IPS DF 4.7 (cell line): Measurements from ENCODE around the gene SLIT3.
"Not testable (repeated sequence)": the region's sequence is repeated elsewhere in the genome, so short reads cannot be mapped to it uniquely, and the experiment has no call there.

ENCODE experiments used
- DNase-seq: peaks from one replicate; pipeline ENCODE4 v3.0.0-alpha.2; 2013; ENCODE audit warnings: low spot score; ENCODE audit errors: extremely low read depth

Gene SLIT3

DNA sequence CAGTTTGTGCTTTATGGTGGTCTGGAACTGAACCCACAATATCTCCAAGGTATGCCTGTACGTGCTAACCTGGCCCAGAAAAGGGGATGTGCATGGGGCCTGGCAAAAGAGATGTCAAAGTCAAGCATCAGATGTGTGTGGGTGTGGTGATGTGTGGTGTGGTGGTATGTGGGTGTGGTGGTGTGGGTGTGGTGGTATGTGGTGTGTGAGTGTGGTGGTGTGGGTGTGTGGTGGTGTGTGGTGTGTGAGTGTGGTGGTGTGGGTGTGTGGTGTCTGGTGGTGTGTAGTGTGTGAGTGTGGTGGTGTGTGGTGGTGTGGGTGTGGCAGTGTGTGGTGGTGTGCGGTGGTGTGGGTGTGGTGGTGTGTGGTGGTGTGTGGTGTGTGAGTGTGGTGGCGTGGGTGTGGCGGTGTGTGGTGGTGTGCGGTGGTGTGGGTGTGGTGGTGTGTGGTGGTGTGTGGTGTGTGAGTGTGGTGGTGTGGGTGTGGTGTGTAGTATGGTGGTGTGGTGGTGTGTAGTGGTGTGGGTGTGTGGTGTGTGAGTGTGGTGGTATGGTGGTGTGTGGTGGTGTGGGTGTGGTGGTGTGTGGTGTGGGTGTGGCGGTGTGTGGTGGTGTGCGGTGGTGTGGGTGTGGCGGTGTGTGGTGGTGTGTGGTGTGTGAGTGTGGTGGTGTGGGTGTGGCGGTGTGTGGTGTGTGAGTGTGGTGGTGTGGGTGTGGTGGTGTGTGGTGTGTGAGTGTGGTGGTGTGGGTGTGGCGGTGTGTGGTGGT is 554.6 kb downstream of the SLIT3 start:
- not testable (repeated sequence) for DNase-seq

- no peak for DNase-seq
These were observed 557.3 kb downstream of the SLIT3 start for GRCh38 chr5:168743617-168744016.

DNA sequence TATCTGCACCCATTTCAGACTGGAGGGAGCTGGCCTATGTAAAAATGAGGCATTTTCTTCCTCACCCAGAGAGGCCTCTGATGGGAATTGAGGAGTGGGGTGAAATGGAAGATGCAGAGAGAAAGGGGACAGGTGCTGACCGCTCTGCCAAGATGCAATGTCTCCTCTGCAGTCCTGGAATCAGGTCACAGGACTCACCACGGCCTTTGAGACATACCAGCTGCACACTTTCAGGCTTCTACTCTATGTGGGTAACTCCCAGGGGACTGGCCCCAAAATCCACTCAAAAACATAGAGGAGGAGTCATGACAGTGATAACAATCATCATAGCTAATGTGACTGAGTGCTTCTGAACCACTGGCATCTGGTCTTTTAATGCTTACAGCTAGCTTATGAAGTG is 558.6 kb downstream of the SLIT3 start:
- not testable (repeated sequence) for DNase-seq

GRCh38 chr5:168740811-168741213 is 560.1 kb downstream of the SLIT3 start:
- no peak for DNase-seq

DNA sequence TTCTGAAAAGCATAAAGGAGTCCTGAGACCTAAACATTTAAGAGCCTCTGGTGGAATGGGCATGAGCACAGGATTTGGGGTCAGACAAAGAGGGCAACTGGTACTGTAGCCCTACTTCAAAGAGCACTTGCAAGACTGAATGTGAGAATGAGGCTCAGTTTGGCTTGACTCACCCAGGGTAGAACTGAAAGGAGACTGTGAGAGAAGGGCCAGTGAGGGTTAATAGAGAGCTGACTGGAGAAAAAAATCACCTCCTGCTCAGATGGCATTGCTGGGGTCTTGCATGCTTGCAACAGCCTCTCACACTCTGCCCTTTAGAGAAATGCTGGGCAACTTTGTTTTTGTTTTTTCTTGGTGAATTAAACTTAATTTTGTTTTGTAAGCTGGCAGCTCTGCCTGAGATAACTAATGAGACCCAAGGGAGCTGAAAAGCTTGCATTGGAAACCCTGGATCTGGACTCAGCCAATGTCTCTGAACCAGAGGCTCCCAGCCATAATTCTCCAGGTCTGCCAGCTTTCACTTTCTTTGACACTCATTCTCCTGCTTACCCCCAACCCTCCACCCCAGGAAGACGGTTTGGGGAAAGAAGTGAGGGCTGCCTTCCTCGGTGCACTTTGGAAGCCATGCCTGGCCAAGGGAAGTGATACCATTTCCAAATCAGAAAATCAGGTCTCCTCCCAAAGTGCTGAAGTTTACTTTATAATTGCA is 560.7 kb downstream of the SLIT3 start:
- DNase-seq: no peak

GRCh38 chr5:168737066-168737465 is 563.9 kb downstream of the SLIT3 start:
- DNase-seq: no peak

DNA sequence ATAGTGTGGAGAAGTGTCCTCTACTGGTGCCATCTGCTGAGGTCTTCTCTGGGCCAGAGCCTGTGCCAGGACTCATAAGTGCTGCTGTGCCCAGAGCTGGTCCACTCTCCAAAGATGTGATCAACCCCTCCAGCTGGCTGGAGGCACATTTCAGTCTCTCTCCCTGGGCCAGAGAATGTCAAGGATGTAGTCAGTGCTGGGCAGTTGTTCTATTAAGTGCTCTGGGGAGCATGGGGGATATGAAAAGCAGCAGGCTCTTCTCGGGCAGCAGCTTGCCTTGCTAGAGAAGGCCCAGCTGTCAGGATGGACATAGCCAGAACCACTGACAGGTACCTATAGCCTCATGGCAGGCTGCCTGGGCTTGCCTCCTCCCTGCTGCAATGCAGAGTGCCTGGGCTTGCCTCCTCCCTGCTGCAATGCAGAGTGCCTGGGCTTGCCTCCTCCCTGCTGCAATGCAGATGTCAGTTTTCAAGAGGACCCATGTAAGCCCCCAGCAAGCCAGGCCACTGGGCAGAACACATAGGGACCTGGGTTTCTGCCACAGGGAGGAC is 564.6 kb downstream of the SLIT3 start:
- DNase-seq: no peak

GRCh38 chr5:168734620-168735300 is 566.2 kb downstream of the SLIT3 start:
- no peak for DNase-seq

- DNase-seq: no peak
These were observed 566.8 kb downstream of the SLIT3 start for GRCh38 chr5:168734119-168734518.

DNA sequence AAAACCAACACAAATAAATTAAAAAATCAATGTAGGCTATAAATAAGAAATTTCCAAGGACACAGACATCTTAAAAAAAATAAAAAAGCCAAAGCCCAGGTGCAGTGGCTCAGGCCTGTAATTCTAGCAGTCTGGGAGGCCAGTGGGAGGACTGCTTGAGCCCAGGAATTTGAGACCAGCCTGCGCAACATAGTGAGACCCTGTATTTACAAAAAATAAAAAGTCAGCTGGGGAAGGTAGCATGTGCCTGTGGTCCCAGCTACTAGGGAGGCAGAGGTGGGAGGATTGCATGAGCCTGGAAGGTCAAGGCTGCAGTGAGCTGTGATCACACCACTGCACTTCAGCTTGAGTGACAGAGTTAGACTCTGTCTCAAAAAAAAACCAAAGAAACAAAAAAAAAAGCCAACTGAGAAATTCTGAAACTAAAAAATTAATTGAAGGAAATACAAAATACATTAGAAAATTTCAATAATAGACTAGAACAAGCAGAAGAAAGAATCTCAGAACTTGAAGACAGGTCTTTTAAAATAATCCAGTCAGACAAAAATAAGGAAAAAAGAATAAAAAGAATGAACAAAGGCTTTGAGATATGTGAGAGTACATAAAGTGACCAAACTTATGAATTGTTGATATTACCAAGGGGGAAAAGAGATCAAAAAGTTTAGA is 572.3 kb downstream of the SLIT3 start:
- no peak for DNase-seq

DNA sequence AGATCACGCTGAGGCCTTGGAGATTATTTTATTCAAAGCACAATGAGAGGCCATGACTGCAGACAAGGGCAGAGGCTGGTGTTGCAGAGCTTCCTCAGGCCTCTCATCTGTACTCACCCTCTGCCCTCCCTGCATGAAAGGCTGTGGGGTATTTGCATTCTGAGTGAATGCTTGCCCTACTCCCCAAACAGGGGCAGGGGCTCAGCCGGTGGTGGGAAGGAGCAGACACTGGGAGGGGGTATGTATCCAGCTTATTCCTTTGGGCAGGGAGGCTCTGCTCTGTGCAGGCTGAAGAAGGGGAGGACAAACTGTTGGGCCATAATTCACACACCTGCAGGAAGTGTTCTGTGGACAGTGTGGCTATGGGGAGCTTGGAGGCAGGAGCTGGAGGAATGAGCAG is 573.4 kb downstream of the SLIT3 start:
- DNase-seq: no peak

DNA sequence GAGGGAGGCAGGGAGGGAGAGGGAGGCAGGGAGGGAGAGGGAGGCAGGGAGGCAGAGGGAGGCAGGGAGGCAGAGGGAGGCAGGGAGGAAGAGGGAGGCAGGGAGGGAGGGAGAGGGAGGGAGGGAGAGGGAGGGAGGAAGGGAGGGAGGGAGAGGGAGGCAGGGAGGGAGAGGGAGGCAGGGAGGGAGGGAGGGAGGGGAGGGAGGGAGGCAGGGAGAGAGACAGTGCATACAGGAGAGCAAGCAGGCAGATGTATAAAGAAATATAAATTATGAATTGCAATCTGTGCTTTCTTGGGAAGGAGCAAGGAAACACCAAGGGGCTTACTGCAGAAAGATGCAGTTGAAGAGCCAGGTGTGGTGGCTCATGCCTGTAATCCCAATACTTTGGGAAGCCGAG is 574.6 kb downstream of the SLIT3 start:
- DNase-seq: no peak

DNA sequence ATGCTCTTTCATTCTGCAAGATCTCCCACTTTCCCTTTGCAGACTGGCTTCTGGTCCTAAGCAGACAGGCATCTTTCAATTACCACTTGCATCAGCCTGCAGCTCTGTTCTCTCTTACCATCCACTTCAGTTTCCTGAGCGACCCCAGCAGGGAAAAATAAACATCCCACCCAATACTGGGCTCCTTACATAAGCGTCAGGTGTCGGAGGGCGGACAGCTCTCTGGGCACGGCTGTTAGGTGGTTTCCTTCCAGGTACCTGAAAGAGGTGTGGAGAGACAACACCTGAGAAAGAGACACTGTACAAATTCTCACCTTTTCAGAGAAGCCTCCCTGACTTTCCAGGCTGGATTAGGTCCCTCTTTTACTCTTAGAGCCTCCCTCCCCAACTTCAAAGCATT is 576.7 kb downstream of the SLIT3 start:
- no peak for DNase-seq

GRCh38 chr5:168723037-168723436 is 577.9 kb downstream of the SLIT3 start:
- no peak for DNase-seq

DNA sequence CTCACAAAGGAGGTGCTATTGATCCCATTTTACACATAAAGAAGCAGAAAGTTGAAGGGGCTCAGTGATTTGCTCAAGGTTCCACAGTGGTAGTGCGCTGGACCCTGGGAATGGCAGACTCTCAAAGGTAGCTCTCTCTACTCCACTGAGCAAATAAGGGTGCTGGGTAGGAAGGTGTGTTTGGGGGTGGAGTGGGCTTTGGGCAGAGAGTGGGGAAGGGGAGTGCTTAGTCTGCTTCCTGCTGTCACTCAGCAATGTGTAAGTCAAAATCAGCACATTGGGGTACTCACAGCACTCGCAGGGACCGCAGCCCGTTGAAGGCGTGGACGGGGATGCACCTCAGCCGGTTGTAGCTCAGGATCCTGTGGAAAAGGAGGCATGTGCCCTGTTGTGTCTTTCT is 579.0 kb downstream of the SLIT3 start:
- DNase-seq: no peak

GRCh38 chr5:168721002-168721753 is 579.8 kb downstream of the SLIT3 start:
- DNase-seq: no peak

GRCh38 chr5:168720575-168720974 is 580.4 kb downstream of the SLIT3 start:
- no peak for DNase-seq

- DNase-seq: no peak
These were observed 586.9 kb downstream of the SLIT3 start for GRCh38 chr5:168714046-168714445.

- DNase-seq: no peak
These were observed 587.9 kb downstream of the SLIT3 start for GRCh38 chr5:168713051-168713450.

DNA sequence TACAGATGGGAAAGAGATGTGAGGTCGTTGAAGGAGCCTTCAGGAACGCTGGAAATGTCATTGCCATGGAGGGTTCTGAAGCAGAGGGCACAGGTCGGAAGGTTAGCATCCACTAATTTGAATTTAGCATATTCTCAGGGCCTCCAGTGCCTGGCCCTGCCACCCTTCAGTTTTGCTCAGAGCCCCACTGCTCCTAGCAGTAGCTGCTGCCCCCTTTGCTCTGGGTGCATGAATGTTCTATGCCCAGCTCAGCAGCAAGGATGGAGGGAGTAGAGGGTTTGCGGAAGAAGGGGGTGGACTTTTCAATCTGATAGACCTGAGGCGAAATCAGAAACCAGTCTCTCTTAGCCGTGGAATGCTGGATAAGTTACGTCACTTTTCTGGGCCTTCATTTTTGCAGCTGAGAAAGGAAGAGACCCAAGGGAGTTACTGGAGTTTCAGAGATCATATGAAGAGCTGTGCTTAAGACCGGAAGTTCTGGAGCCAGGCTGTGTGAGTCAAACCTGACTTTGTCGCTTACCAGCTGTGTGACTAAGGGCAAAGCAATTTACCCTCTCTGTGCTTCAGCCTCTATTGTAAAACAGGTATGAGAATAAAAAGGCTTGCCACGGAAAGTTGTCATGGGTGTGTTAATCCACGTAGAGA is 588.5 kb downstream of the SLIT3 start:
- DNase-seq: no peak
